CD4-positive, CD25-positive, alpha-beta regulatory T cell (primary cell): ENCODE measurements around the gene RABGAP1L. TPM values are rescaled to one million over a fixed set of nuclear protein-coding genes. Genes with fewer than 3 reads are reported as not detected.
"Not testable (repeated sequence)": the region's sequence is repeated elsewhere in the genome, so short reads cannot be mapped to it uniquely, and the experiment has no call there.

ENCODE experiments used
- ATAC-seq, 2 donors: fragments of 150-1000 bp; cut with Tn5 transposase; one replicate each; pipeline ENCODE4 v1.10.0; 2021; ENCODE audit warnings: low read depth in 2 of 2, moderate number of reproducible peaks in 2 of 2, moderate library complexity in 1 of 2
- DNase-seq, 3 donors: peaks; one replicate each; pipeline versions ENCODE4 v3.0.0 to v3.0.0-alpha.2; 2012 to 2022; ENCODE audit warnings: mixed read lengths in 1 of 3
- H3K27ac ChIP-seq: one replicate; pipeline ENCODE4 v1.7.0; 2013; ENCODE audit warnings: mild to moderate bottlenecking, low read length; ENCODE audit not compliant: insufficient read depth, poor library complexity, severe bottlenecking
- H3K27me3 ChIP-seq: one replicate; pipeline ENCODE4 v1.7.0; 2013; ENCODE audit warnings: low read length; ENCODE audit not compliant: control insufficient read depth, insufficient read depth
- H3K36me3 ChIP-seq: one replicate; pipeline ENCODE4 v1.7.0; 2013; ENCODE audit warnings: mild to moderate bottlenecking, low read length, moderate library complexity; ENCODE audit not compliant: control insufficient read depth, insufficient read depth
- H3K4me1 ChIP-seq: 2 replicates; pipeline ENCODE4 v1.7.0; 2013; ENCODE audit warnings: mild to moderate bottlenecking, low read length; ENCODE audit not compliant: insufficient read depth, control insufficient read depth, poor library complexity, severe bottlenecking
- H3K4me3 ChIP-seq: one replicate; pipeline ENCODE4 v1.7.0; 2013; ENCODE audit warnings: low read depth, mild to moderate bottlenecking, low read length, moderate library complexity
- H3K9me3 ChIP-seq, 2 experiments: 1 replicate in 1 of 2; 2 replicates in 1 of 2; pipeline ENCODE4 v1.7.0; 2013; ENCODE audit warnings: low read length in 2 of 2, mild to moderate bottlenecking in 1 of 2, moderate library complexity in 1 of 2; ENCODE audit not compliant: control insufficient read depth in 2 of 2
- H3K27ac Mint-ChIP-seq, 3 donors: one replicate each; pipeline ENCODE4 v1.8.0; 2020 to 2022; ENCODE audit warnings: mild to moderate bottlenecking in 3 of 3, mixed read lengths in 3 of 3, moderate library complexity in 2 of 3
- H3K27me3 Mint-ChIP-seq: one replicate; pipeline ENCODE4 v1.8.0; 2022; ENCODE audit warnings: mild to moderate bottlenecking, mixed read lengths
- H3K36me3 Mint-ChIP-seq: one replicate; pipeline ENCODE4 v1.8.0; 2020; ENCODE audit warnings: mixed read lengths
- H3K4me1 Mint-ChIP-seq, 4 donors: one replicate each; pipeline ENCODE4 v1.8.0; 2020 to 2022; ENCODE audit warnings: mixed read lengths in 4 of 4, mild to moderate bottlenecking in 1 of 4
- H3K4me3 Mint-ChIP-seq, 4 donors: one replicate each; pipeline ENCODE4 v1.8.0; 2020 to 2022; ENCODE audit warnings: mild to moderate bottlenecking in 4 of 4, mixed read lengths in 4 of 4, moderate library complexity in 3 of 4
- H3K9me3 Mint-ChIP-seq, 7 donors: one replicate each; pipeline ENCODE4 v1.8.0; 2020 to 2022; ENCODE audit warnings: mixed read lengths in 7 of 7, mild to moderate bottlenecking in 3 of 7, moderate library complexity in 2 of 7
- polyA plus RNA-seq, 4 donors: library from polyadenylated mRNA; unstranded; fragments of 300-500 nt; fragmentation: Illumina TruSeq; gene quantifications; one replicate each; pipeline ENCODE4 v1.2.3, GENCODE V29; 2021
- total RNA-seq: library from RNA; stranded (reverse); gene quantifications from one replicate; pipeline ENCODE4 v1.2.3, GENCODE V29; 2022

The RABGAP1L gene
- total and polyA plus RNA-seq, 5 donors from 2014 or later, result 69.7 to 118 (median 84.9) TPM

DNA sequence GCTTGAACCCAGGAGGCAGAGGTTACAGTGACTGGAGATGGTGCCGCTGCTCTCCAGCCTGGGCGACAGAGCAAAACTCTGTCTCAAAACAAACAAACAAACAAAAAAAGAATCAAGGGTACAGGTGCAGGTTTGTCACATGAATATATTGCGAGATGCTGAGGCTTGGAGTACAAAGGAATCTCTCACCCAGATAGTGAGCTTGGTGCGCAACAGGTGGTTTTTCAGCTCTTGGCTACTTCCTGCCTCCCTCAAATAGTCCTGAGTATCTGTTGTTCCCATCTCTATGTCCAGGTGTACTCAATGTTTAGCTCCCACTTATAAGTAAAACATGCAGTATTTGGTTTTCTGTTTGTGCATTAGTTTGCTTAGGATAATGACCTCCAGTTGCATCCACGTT, 666.5 kb downstream of the RABGAP1L start:
- Histone ChIP-seq H3K27ac (no peak overlapping the region), H3K27me3 (no peaks in the 10 kb centered on the region), H3K4me1 (no peaks in the 10 kb centered on the region), H3K9me3 (no peaks in the 10 kb centered on the region), H3K4me3 (no peak overlapping the region), H3K36me3 (no peaks in the 10 kb centered on the region)
- H3K4me3 Mint-ChIP-seq, result no peak overlapping the region
- H3K27me3 Mint-ChIP-seq, result no peaks in the 10 kb centered on the region
- peaks cover 29% of the 10 kb centered on the region for H3K36me3 Mint-ChIP-seq
- peaks cover 6 to 15% (median 11%) of the 10 kb centered on the region in 4 donors for H3K4me1 Mint-ChIP-seq
- no peaks in the 10 kb centered on the region for H3K9me3 Mint-ChIP-seq
- DNase-seq (no peak), ATAC-seq (no peak)
- H3K27ac Mint-ChIP-seq, result peak overlapping the region in 2 of 3 donors; percentile 17 to 42

DNA sequence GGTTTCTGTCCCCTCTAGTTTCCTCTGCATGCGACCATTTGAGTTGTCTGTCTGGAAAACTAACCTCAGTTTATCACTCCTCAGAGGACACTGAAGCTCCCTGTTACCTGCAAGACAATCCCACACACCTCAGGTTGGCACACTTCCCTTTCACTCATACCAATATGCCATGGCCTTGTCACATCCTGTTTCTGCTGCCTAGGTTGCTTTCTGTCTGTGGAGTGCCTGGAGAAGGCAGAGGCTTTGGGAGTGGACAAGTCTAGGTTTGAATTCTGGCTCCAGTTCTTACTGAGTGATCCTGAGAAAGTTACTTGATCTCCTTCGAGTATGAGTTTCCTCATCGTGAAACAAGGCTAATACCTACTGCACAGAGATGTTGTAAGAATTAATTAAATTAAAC, 668.9 kb downstream of the RABGAP1L start:
- no peaks in the 10 kb centered on the region for H3K4me1 ChIP-seq
- H3K4me3 ChIP-seq, result no peak overlapping the region
- H3K36me3 Mint-ChIP-seq, result peaks cover 19% of the 10 kb centered on the region
- no peaks in the 10 kb centered on the region for H3K9me3 ChIP-seq
- H3K4me3 Mint-ChIP-seq, result no peak overlapping the region
- ATAC-seq (no peak), DNase-seq (no peak)
- no peaks in the 10 kb centered on the region for H3K27me3 Mint-ChIP-seq
- no peaks in the 10 kb centered on the region for H3K36me3 ChIP-seq
- no peaks in the 10 kb centered on the region for H3K27me3 ChIP-seq
- peak overlapping the region in 1 of 3 donors; percentile 2 for H3K27ac Mint-ChIP-seq
- no peaks in the 10 kb centered on the region for H3K9me3 Mint-ChIP-seq
- H3K4me1 Mint-ChIP-seq, result peaks cover 6 to 20% (median 12%) of the 10 kb centered on the region in 4 donors
- H3K27ac ChIP-seq, result no peak overlapping the region

DNA sequence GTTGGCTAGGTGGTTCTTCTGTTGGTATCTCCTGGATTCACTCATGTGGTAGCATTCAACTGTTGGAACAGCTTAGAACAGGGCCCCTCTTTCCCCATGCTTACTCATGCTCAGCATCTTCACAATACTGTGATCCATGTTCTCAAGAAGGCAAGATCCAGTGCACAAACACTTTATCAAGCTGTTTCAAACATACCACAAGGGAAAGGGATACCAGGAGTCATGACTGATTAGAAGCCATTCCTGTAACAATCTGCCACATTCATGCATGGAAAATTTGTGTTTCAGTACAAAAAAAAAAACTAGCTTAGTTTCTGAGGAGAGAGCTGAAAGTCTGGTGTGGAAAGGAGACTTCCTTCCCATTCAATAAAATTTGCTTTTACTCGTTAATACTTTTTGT, 670.7 kb downstream of the RABGAP1L start:
- no peak overlapping the region for H3K27ac Mint-ChIP-seq
- Histone ChIP-seq H3K27ac (no peak overlapping the region), H3K4me1 (no peaks in the 10 kb centered on the region), H3K9me3 (no peaks in the 10 kb centered on the region), H3K4me3 (no peak overlapping the region), H3K36me3 (no peaks in the 10 kb centered on the region), H3K27me3 (no peaks in the 10 kb centered on the region)
- peaks cover 9 to 22% (median 15%) of the 10 kb centered on the region in 4 donors for H3K4me1 Mint-ChIP-seq
- no peak overlapping the region for H3K4me3 Mint-ChIP-seq
- H3K9me3 Mint-ChIP-seq, result no peaks in the 10 kb centered on the region
- ATAC-seq (no peak), DNase-seq (no peak)
- no peaks in the 10 kb centered on the region for H3K27me3 Mint-ChIP-seq
- H3K36me3 Mint-ChIP-seq, result peaks cover 15% of the 10 kb centered on the region

DNA sequence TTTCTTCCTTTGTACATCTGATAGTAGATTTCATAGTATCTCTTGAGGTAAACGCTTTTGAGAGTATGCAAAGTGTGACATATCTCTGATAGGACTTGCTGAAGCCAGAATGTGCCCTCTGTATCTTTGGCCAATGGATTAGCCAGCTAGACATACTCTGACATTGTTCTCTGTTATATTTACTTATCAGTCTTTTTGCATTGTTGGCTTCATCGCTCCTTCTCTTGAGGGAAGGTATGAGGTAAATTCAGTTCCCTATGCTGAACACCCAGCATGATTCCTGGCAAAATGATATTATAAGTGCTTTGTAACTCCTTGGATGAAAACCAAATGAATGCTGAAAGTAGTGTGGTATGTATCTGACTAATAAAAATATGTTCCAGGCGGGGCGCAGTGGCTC, 677.2 kb downstream of the RABGAP1L start:
- H3K36me3 Mint-ChIP-seq, result no peaks in the 10 kb centered on the region
- no peaks in the 10 kb centered on the region for H3K36me3 ChIP-seq
- no peak overlapping the region for H3K27ac ChIP-seq
- no peak for ATAC-seq
- no peaks in the 10 kb centered on the region for H3K27me3 ChIP-seq
- peak overlapping the region in 1 of 3 donors; percentile 35 for H3K27ac Mint-ChIP-seq
- no peaks in the 10 kb centered on the region for H3K4me1 ChIP-seq
- DNase-seq, result no peak
- H3K9me3 Mint-ChIP-seq, result no peaks in the 10 kb centered on the region
- H3K4me3 ChIP-seq, result no peak overlapping the region
- H3K9me3 ChIP-seq, result no peaks in the 10 kb centered on the region
- H3K4me1 Mint-ChIP-seq, result peaks cover 11 to 40% (median 21%) of the 10 kb centered on the region in 4 donors
- no peak overlapping the region for H3K4me3 Mint-ChIP-seq
- H3K27me3 Mint-ChIP-seq, result no peaks in the 10 kb centered on the region

DNA sequence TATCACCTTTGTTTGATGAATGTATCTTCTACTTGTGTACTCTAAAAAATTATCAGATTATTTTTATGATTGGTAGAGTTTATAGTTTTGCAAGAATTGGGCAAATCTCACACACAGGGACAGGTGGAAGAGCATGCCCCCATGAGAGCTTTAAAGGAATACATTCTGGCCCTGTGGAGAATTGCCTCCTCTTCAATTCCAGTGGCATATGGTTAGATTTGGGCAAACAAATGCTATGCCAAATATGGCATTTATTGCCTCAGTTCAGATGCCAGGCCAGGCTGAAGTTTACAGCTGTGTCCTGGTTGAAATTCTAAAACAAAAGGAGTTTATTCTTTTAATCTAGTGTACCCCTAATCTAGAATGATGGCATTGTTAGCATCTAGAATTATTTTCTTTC, 678.1 kb downstream of the RABGAP1L start:
- H3K27me3 Mint-ChIP-seq, result no peaks in the 10 kb centered on the region
- no peak for DNase-seq
- H3K27ac Mint-ChIP-seq, result no peak overlapping the region
- H3K36me3 Mint-ChIP-seq, result no peaks in the 10 kb centered on the region
- ATAC-seq, result no peak
- peaks cover 18 to 41% (median 25%) of the 10 kb centered on the region in 4 donors for H3K4me1 Mint-ChIP-seq
- Histone ChIP-seq H3K27ac (no peak overlapping the region), H3K36me3 (no peaks in the 10 kb centered on the region), H3K4me3 (no peak overlapping the region), H3K27me3 (no peaks in the 10 kb centered on the region), H3K4me1 (no peaks in the 10 kb centered on the region), H3K9me3 (no peaks in the 10 kb centered on the region)
- no peaks in the 10 kb centered on the region for H3K9me3 Mint-ChIP-seq
- no peak overlapping the region for H3K4me3 Mint-ChIP-seq

DNA sequence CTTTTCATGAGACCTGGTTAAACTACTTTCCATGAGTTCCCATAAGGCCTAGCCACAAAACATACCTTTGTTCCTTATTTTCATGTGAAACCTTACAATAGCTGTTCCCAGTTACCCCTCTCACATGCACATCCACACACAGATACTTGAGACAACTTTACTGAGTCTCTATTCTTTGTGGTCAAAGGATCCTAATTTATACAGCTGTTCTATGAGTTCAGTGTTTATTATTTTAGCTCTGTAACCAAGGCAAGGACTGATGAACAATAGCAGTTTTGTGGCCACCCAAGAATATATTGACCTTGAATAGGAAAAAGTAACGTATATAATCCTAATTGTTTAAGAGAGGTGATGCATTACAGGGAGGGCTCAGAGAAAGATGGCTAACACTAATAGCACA, 679.9 kb downstream of the RABGAP1L start:
- DNase-seq (no peak), ATAC-seq (no peak)
- H3K36me3 Mint-ChIP-seq, result no peaks in the 10 kb centered on the region
- H3K9me3 Mint-ChIP-seq, result no peaks in the 10 kb centered on the region
- no peak overlapping the region for H3K27ac Mint-ChIP-seq
- no peak overlapping the region for H3K4me3 Mint-ChIP-seq
- Histone ChIP-seq H3K4me1 (no peaks in the 10 kb centered on the region), H3K27ac (no peak overlapping the region), H3K36me3 (no peaks in the 10 kb centered on the region), H3K4me3 (no peak overlapping the region), H3K27me3 (no peaks in the 10 kb centered on the region), H3K9me3 (no peaks in the 10 kb centered on the region)
- peaks cover 20 to 38% (median 22%) of the 10 kb centered on the region in 4 donors for H3K4me1 Mint-ChIP-seq
- no peaks in the 10 kb centered on the region for H3K27me3 Mint-ChIP-seq

DNA sequence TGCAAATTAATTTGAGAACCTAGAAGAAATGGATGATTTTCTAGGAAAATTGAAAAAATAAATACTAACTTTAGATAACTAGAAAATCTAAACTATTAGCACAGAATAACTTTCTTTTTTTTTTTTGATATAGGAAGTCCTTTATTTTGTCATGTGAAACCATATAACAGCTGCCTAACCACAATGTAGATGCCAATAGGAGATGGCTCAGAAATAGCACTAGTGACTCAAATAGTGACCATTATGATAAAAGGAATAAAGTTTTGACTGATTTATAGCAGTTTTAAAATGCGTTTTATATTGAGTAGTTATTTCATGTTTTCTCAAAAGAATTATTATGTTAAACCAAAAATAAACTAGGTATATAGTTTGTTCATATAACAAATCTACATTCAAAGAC, 682.4 kb downstream of the RABGAP1L start:
- DNase-seq, result peak in 1 of 3 donors; percentile 39
- Mint-ChIP-seq H3K4me3 (no peak overlapping the region), H3K36me3 (no peaks in the 10 kb centered on the region), H3K27ac (peak overlapping the region in 1 of 3 donors; percentile 10), H3K4me1 (peaks cover 15 to 25% (median 19%) of the 10 kb centered on the region in 4 donors), H3K9me3 (no peaks in the 10 kb centered on the region), H3K27me3 (no peaks in the 10 kb centered on the region)
- no peak for ATAC-seq
- H3K9me3 ChIP-seq, result no peaks in the 10 kb centered on the region
- H3K4me1 ChIP-seq, result no peaks in the 10 kb centered on the region
- H3K36me3 ChIP-seq, result no peaks in the 10 kb centered on the region
- H3K27me3 ChIP-seq, result no peaks in the 10 kb centered on the region
- H3K4me3 ChIP-seq, result no peak overlapping the region
- no peak overlapping the region for H3K27ac ChIP-seq

DNA sequence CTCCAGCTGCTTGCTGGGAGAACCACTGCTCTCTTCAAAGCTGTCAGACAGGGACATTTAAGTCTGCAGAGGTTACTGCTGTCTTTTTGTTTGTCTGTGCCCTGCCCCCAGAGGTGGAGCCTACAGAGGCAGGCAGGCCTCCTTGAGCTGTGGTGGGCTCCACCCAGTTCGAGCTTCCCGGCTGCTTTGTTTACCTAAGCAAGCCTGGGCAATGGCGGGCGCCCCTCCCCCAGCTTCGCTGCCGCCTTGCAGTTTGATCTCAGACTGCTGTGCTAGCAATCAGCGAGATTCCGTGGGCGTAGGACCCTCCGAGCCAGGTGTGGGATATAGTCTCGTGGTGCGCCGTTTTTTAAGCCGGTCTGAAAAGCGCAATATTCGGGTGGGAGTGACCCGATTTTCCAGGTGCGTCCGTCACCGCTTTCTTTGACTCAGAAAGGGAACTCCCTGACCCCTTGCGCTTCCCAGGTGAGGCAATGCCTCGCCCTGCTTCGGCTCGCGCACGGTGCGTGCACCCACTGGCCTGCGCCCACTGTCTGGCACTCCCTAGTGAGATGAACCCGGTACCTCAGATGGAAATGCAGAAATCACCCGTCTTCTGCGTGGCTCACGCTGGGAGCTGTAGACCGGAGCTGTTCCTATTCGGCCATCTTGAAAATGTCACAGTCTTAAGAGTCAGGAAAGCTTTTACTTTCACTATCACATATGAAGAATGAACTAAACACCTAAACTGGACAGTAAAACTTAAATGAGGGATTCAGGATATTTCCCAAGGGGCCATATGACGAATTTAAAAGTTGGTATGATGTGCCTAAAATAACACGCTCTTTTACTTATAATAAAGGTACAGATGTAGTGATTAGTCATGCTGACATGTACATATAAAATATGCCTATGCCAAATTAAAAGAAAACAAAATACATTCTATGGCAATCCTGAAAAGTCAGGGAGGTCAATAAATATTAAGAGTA, 689.6 kb downstream of the RABGAP1L start:
- not testable (repeated sequence) for DNase-seq, H3K4me1 ChIP-seq, H3K4me3 Mint-ChIP-seq, H3K9me3 Mint-ChIP-seq, H3K27ac ChIP-seq, H3K4me3 ChIP-seq, H3K36me3 ChIP-seq, H3K27me3 ChIP-seq, H3K27me3 Mint-ChIP-seq, H3K27ac Mint-ChIP-seq, H3K4me1 Mint-ChIP-seq, H3K36me3 Mint-ChIP-seq, ATAC-seq, H3K9me3 ChIP-seq
